ENCODE measurements around the gene FOXA3. TPM values are rescaled to one million over a fixed set of nuclear protein-coding genes. Genes with fewer than 3 reads are reported as not detected.

The FOXA3 gene
- total RNA-seq, 6 experiments from 2014 or later, result 18.2 to 36.1 (median 25.3) TPM

DNA sequence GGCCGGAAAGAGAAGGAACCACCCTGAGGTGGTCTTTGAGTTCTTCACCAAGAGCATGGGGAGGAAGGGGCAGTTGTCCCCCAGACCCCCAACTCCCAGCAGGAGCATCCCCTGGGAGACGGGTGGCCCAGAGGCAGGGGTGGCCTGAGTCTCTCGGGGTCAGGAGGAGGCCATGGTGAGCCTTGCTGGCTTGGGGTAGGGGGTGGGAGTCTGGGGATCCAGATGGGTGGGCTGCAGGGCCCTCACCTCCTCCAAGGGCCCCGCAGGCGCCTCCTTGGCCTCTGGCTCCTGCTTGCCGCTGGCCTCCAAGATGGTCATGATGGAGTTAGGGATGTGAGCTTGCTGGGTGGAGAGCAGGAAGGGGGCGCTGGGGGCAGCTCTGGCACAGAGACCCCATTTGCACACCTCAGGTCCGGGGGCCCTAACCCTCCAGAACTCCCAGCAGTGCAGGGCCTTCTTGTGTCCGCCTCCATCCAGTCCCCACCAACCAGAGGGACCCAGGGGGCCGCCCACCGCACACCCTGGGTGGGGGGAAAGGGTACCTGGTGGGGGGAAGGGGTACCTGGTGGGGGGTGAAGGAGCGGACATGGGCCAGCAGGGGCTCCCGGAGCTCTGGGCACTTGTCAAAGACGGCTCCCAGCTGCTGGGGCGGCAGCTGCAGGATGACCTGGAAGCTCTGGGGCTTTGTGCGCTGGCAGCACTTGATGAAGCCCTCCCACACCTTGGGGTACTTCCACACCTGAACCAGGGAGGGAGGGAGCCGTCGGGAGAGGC, 47.7 kb upstream of the FOXA3 start:
- no peak for DNase-seq
- Histone ChIP-seq H3K36me3 (peaks cover 0 to under 1% (median 0%) of the 10 kb centered on the region in 4 donors), H3K4me3 (no peak overlapping the region), H3K27me3 (no peaks in the 10 kb centered on the region), H3K9me3 (no peaks in the 10 kb centered on the region), H3K4me1 (no peaks in the 10 kb centered on the region), H3K27ac (no peak overlapping the region)
- TF ChIP-seq POLR2A (IDR thresholded peaks at IDR 0.05), result no peak
- TF ChIP-seq, protein P1, sequence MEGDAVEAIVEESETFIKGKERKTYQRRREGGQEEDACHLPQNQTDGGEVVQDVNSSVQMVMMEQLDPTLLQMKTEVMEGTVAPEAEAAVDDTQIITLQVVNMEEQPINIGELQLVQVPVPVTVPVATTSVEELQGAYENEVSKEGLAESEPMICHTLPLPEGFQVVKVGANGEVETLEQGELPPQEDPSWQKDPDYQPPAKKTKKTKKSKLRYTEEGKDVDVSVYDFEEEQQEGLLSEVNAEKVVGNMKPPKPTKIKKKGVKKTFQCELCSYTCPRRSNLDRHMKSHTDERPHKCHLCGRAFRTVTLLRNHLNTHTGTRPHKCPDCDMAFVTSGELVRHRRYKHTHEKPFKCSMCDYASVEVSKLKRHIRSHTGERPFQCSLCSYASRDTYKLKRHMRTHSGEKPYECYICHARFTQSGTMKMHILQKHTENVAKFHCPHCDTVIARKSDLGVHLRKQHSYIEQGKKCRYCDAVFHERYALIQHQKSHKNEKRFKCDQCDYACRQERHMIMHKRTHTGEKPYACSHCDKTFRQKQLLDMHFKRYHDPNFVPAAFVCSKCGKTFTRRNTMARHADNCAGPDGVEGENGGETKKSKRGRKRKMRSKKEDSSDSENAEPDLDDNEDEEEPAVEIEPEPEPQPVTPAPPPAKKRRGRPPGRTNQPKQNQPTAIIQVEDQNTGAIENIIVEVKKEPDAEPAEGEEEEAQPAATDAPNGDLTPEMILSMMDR (IDR thresholded peaks at IDR 0.05), result no peak
- intact Hi-C loops (cut with DNase I), result loop anchor here (10.0 kb wide), 2 partner anchors 68 to 78 kb away; partner anchors contain the start of gene IRF2BP1 (in 1 of the 2)
- WGBS (ENCODE audit: insufficient coverage, low coverage, low lambda C conversion rate, missing lambda C conversion rate), result 83% methylated on average over 5 of the region's 18 CpGs
- peak in 1 of 4 donors; percentile 2 for ATAC-seq

DNA sequence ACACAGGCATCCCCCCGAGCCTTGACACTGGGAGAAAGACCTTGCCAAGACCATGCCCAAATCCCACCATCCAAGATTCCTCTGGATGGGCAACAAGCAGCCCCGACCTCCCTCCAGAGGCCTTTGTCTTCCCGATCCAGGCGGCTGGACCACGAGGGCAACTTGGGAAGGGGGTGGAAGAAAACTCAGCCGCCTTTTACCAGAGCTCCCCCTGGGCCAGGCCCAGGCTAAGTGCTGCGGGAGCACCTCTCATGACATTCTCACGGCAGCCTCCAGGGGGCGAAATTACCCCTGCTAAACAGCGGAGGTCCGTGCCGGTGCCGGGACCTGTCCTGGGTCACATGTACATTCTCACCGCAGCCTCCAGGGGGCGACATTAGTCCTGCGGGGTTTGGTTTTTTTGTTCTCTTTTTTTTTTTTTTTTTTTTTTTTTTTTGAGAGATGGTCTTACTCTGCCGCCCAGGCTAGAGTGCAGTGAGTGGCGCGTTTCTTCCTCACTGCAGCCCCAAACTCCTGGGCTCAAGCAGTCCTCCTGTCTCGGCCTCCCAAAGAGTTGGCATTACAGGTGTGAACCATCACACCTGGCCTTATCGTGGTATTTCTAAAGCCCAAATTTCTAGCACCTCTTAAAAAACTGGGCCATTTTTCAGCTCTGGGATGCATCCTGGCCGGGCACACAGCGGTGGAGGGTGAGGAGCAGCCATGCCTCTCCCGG, 47.0 kb upstream of the FOXA3 start:
- ATAC-seq (peak; percentile 90 to 96 (median 92)), DNase-seq (peak; percentile 94)
- Histone ChIP-seq H3K4me1 (no peaks in the 10 kb centered on the region), H3K9me3 (no peaks in the 10 kb centered on the region), H3K4me3 (no peak overlapping the region), H3K27ac (no peak overlapping the region), H3K27me3 (no peaks in the 10 kb centered on the region), H3K36me3 (peaks cover 0 to 6% (median 0%) of the 10 kb centered on the region in 4 donors)
- TF ChIP-seq POLR2A (IDR thresholded peaks at IDR 0.05), result no peak
- TF ChIP-seq, protein P1 (IDR thresholded peaks at IDR 0.05), result peak; percentile 96 to 98 (median 98)
- intact Hi-C loops (cut with DNase I), result loop anchor here (10.0 kb wide), 2 partner anchors 68 to 78 kb away; partner anchors contain the start of gene IRF2BP1 (in 1 of the 2)
- 14% methylated on average over 19 of the region's 24 CpGs for WGBS (ENCODE audit: insufficient coverage, low coverage, low lambda C conversion rate, missing lambda C conversion rate)

DNA sequence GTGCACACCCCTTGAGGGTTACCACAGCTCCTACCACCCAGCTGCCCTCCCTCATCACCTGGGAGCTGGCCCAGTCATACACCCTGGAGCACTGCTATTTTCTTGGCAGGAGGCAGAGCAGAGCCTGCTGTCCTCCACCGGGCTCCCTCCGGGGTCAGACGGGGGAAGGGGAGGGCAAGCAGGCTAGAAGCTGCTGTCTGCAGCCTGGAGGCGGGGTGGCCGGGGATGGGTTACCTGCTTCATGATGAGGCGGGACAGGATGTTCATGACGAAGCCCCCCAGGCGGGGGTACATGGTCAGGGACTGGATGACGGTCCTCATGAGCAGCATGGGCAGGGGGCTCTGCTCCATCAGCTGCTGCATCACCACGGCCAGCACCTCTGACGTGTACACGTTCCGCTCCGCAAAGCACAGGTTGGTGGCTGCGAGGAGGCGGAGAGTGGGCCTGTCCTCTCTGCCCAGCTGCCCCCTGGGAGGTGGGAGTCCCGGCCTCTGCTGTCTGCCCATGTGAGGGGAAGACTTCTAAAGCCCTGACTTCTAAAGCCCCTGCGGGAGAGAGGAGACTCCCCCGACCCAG, 46.3 kb upstream of the FOXA3 start:
- no peak overlapping the region for H3K27ac ChIP-seq
- intact Hi-C loops (cut with DNase I), result loop anchor here (10.0 kb wide), 2 partner anchors 67 to 77 kb away; partner anchors contain the start of gene IRF2BP1 (in 1 of the 2)
- peaks cover 0 to 9% (median 3%) of the 10 kb centered on the region in 4 donors for H3K36me3 ChIP-seq
- TF ChIP-seq POLR2A (IDR thresholded peaks at IDR 0.05), result no peak
- TF ChIP-seq, protein P1 (IDR thresholded peaks at IDR 0.05), result no peak
- ATAC-seq (peak; percentile 2 to 20 (median 5)), DNase-seq (no peak)
- H3K27me3 ChIP-seq, result no peaks in the 10 kb centered on the region
- no peak overlapping the region for H3K4me3 ChIP-seq
- no peaks in the 10 kb centered on the region for H3K9me3 ChIP-seq
- WGBS (ENCODE audit: insufficient coverage, low coverage, low lambda C conversion rate, missing lambda C conversion rate), result 59% methylated on average over 4 of the region's 19 CpGs
- H3K4me1 ChIP-seq, result no peaks in the 10 kb centered on the region

DNA sequence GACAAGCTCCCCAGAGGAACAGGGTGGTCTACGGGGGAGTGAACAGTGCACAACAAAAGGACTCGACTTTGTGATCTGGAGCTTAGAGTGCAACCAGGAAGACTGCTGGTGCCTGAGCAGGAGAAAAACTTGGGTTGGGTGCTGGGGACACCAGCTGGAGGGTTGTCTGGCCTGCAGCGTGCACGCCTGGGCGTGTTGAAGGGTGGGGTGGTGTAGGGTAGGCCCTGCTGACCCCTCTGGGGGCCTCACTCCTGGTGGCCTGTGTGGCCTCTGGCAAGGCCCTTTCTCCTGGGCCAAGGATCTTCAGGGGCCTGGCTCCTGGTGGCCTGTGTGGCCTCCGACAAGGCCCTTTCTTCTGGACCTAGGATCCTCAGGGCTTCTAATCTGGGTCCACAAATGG, 44.4 kb upstream of the FOXA3 start:
- no peak for ATAC-seq
- TF ChIP-seq, protein P1 (IDR thresholded peaks at IDR 0.05), result no peak
- no peak for TF ChIP-seq POLR2A (IDR thresholded peaks at IDR 0.05)
- H3K4me1 ChIP-seq, result no peaks in the 10 kb centered on the region
- H3K27me3 ChIP-seq, result no peaks in the 10 kb centered on the region
- 92% methylated on average over 2 of the region's 6 CpGs for WGBS (ENCODE audit: insufficient coverage, low coverage, low lambda C conversion rate, missing lambda C conversion rate)
- no peaks in the 10 kb centered on the region for H3K9me3 ChIP-seq
- H3K36me3 ChIP-seq, result peaks cover 0 to 19% (median 7%) of the 10 kb centered on the region in 4 donors
- no peak overlapping the region for H3K4me3 ChIP-seq
- no peak for DNase-seq
- intact Hi-C loops (cut with DNase I), result loop anchor here (10.0 kb wide), 3 partner anchors 65 to 195 kb away; partner anchors contain the start of gene IRF2BP1 (in 1 of the 2)
- no peak overlapping the region for H3K27ac ChIP-seq
